GM23248 (cell line): Measurements from ENCODE around the gene JOSD2.

Experiments
- EZH2 ChIP-seq: fragments of 200-600 bp; sonication (generic); IDR thresholded peaks from 2 replicates; pipeline ENCODE4 v1.6.1; 2018; ENCODE audit warnings: antibody characterized with exemption, mild to moderate bottlenecking; ENCODE audit not compliant: insufficient read depth, poor library complexity, severe bottlenecking
- EZH2phosphoT487 ChIP-seq: fragments of 200-600 bp; sonication (generic); IDR thresholded peaks from 2 replicates; pipeline ENCODE4 v1.6.1; 2018; ENCODE audit warnings: antibody characterized with exemption, moderate library complexity, mild to moderate bottlenecking, low read depth; ENCODE audit not compliant: insufficient read depth

GRCh38 chr19:50510121-50510670, 795 bp downstream of the JOSD2 start:
- TF ChIP-seq EZH2phosphoT487 (no peak), EZH2 (no peak)
